SK-N-SH treated with all-trans-retinoic acid at 6 μM for 48 hours (cell line): Measurements from ENCODE around the gene LUM.

Source experiments
- ARNTL ChIP-seq: fragments of 450-650 bp; formaldehyde crosslinking; IDR thresholded peaks from 2 replicates; pipeline ENCODE4 v1.5.0; 2020; ENCODE audit warnings: low read depth, mild to moderate bottlenecking, moderate library complexity, borderline replicate concordance
- TF ChIP-seq, protein P1 (sequence below): fragments of 250-450 bp; sonication (Bioruptor Pico); IDR thresholded peaks from 2 replicates; pipeline ENCODE4 v1.8.0; 2020; ENCODE audit warnings: mild to moderate bottlenecking, moderate library complexity, borderline replicate concordance

DNA sequence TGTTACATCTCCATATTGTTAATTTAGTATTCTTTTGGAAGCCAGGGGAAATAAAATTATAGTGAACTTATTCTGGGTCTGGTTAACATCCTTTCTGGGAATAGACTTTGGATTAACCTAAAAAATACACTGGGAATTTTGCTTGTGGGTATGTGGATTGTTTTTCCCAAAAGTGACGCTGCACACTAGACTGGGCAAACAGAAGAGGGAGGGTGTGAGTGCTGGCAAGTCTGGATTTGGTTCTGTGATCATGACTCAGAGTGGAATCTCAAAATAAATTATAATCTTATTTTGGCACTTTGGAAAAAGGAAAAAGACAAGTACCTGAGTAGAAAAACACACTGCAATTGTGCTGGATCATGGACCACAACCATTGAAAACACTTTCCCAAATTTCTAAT lies 15.2 kb upstream of the LUM start:
- TF ChIP-seq ARNTL (CRISPR knock-in tag) = no peak
- TF ChIP-seq, protein P1, sequence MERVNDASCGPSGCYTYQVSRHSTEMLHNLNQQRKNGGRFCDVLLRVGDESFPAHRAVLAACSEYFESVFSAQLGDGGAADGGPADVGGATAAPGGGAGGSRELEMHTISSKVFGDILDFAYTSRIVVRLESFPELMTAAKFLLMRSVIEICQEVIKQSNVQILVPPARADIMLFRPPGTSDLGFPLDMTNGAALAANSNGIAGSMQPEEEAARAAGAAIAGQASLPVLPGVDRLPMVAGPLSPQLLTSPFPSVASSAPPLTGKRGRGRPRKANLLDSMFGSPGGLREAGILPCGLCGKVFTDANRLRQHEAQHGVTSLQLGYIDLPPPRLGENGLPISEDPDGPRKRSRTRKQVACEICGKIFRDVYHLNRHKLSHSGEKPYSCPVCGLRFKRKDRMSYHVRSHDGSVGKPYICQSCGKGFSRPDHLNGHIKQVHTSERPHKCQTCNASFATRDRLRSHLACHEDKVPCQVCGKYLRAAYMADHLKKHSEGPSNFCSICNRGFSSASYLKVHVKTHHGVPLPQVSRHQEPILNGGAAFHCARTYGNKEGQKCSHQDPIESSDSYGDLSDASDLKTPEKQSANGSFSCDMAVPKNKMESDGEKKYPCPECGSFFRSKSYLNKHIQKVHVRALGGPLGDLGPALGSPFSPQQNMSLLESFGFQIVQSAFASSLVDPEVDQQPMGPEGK (CRISPR knock-in tag) = no peak
